ENCODE measurements around the gene NTRK1. TPM values are rescaled to one million over a fixed set of nuclear protein-coding genes. Genes with fewer than 3 reads are reported as not detected.

The NTRK1 gene
- total and polyA plus RNA-seq, 2 of the 4 experiments (the other 2 are of a cell fraction), result not detected

GRCh38 chr1:156905651-156906050 is 45.0 kb downstream of the NTRK1 start:
- Histone ChIP-seq H3K4me1 (ENCODE audit: control insufficient read depth, insufficient read depth, low read length) (peaks cover 19% of the 10 kb centered on the region), H3K4me2 (ENCODE audit: low read depth, low read length) (no peak overlapping the region), H4K20me1 (ENCODE audit: insufficient read depth, low read length) (peaks cover 3% of the 10 kb centered on the region), H3K4ac (ENCODE audit: low read depth, low read length) (no peak overlapping the region), H3K18ac (ENCODE audit: low read depth, low read length) (no peak overlapping the region), H3K56ac (ENCODE audit: extremely low read depth, insufficient read depth, low read length) (no peak overlapping the region), H3K27ac (ENCODE audit: insufficient read depth, low read length) (no peak overlapping the region), H4K5ac (ENCODE audit: low read depth, low read length) (no peak overlapping the region), H3K14ac (replicated peaks; ENCODE audit: low read depth, low read length) (peak overlapping the region; percentile 51; the same call in 1 of the 2 replicates), H3K79me1 (ENCODE audit: low read depth in 1 of 2, low read length in 2 of 2) (peaks cover 3 to 66% of the 10 kb centered on the region in 2 experiments; a peak in 3 of 4 replicates), H3K23ac (ENCODE audit: low read depth, low read length) (no peak overlapping the region; the same call in 1 of the 2 replicates), H3K9me3 (ENCODE audit: control insufficient read depth, insufficient read depth, low read length) (no peaks in the 10 kb centered on the region), H2BK20ac (ENCODE audit: low read depth, low read length) (no peak overlapping the region), H2BK5ac (ENCODE audit: low read depth, low read length, poor library complexity, severe bottlenecking) (peak overlapping the region; percentile 16), H3K9ac (ENCODE audit: low read depth, low read length) (no peak overlapping the region), H4K91ac (ENCODE audit: insufficient read depth, low read depth, low read length) (no peak overlapping the region), H2BK15ac (ENCODE audit: low read depth, low read length) (no peak overlapping the region), H3K27me3 (ENCODE audit: control insufficient read depth, insufficient read depth, low read length) (no peaks in the 10 kb centered on the region), H2AK5ac (ENCODE audit: low read depth, low read length) (peak overlapping the region; percentile 62; the same call in 1 of the 2 replicates), H3K4me3 (ENCODE audit: insufficient read depth, low read depth, low read length) (no peak overlapping the region), H3K36me3 (ENCODE audit: control insufficient read depth, insufficient read depth, low read length) (peaks cover 14% of the 10 kb centered on the region), H4K8ac (ENCODE audit: low read depth in 2 of 2, low read length in 2 of 2) (no peak overlapping the region), H2AK9ac (replicated peaks; ENCODE audit: low read depth, low read length, poor library complexity) (no peak overlapping the region), H2BK120ac (ENCODE audit: low read depth, low read length) (no peak overlapping the region), H3K9me1 (ENCODE audit: insufficient read depth, low read length) (peaks cover 8% of the 10 kb centered on the region; the same call in 1 of the 2 replicates), H2AFZ (replicated peaks; ENCODE audit: low read length, poor library complexity) (no peak overlapping the region)
- ATAC-seq (ENCODE audit: low read depth) (no peak), DNase-seq (no peak)
- WGBS, 2 experiments (ENCODE audit: extremely low coverage in 2 of 2, insufficient read length in 1 of 2), result 61% methylated on average over 4 of the region's 4 CpGs; no CpG with 5 or more reads in 1 of the 2 experiments
- no TSS peak for BruUV-seq (replicated peaks)
- TF ChIP-seq MAZ (IDR thresholded peaks at IDR 0.05; ENCODE audit: borderline replicate concordance, low read depth, low read length) (no peak), POLR2A (IDR thresholded peaks at IDR 0.05; ENCODE audit: low read depth, low read length) (no peak), MAFK (IDR thresholded peaks at IDR 0.05; ENCODE audit: low read depth, low read length) (no peak), FOS (IDR thresholded peaks at IDR 0.05; ENCODE audit: low read depth, low read length) (no peak), BHLHE40 (IDR thresholded peaks at IDR 0.05; ENCODE audit: low read depth, low read length) (no peak), NFE2L2 (IDR thresholded peaks at IDR 0.05; ENCODE audit: low read depth, low read length) (no peak), MXI1 (IDR thresholded peaks at IDR 0.05; ENCODE audit: borderline replicate concordance, low read depth, low read length) (no peak), RFX5 (IDR thresholded peaks at IDR 0.05; ENCODE audit: low read depth, low read length) (no peak), RAD21 (IDR thresholded peaks at IDR 0.05; ENCODE audit: low read length) (no peak), RCOR1 (IDR thresholded peaks at IDR 0.05; ENCODE audit: insufficient replicate concordance, low read length) (no peak), SMC3 (IDR thresholded peaks at IDR 0.05; ENCODE audit: low read depth, low read length) (no peak), CEBPB (IDR thresholded peaks at IDR 0.05; ENCODE audit: low read depth, low read length) (no peak), CHD1 (IDR thresholded peaks at IDR 0.05; ENCODE audit: low read depth, low read length) (no peak)
- TF ChIP-seq, protein P1, sequence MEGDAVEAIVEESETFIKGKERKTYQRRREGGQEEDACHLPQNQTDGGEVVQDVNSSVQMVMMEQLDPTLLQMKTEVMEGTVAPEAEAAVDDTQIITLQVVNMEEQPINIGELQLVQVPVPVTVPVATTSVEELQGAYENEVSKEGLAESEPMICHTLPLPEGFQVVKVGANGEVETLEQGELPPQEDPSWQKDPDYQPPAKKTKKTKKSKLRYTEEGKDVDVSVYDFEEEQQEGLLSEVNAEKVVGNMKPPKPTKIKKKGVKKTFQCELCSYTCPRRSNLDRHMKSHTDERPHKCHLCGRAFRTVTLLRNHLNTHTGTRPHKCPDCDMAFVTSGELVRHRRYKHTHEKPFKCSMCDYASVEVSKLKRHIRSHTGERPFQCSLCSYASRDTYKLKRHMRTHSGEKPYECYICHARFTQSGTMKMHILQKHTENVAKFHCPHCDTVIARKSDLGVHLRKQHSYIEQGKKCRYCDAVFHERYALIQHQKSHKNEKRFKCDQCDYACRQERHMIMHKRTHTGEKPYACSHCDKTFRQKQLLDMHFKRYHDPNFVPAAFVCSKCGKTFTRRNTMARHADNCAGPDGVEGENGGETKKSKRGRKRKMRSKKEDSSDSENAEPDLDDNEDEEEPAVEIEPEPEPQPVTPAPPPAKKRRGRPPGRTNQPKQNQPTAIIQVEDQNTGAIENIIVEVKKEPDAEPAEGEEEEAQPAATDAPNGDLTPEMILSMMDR (conservative IDR thresholded peaks at IDR 0.05; ENCODE audit: low read depth, low read length), result no peak
- TF ChIP-seq, protein P2, sequence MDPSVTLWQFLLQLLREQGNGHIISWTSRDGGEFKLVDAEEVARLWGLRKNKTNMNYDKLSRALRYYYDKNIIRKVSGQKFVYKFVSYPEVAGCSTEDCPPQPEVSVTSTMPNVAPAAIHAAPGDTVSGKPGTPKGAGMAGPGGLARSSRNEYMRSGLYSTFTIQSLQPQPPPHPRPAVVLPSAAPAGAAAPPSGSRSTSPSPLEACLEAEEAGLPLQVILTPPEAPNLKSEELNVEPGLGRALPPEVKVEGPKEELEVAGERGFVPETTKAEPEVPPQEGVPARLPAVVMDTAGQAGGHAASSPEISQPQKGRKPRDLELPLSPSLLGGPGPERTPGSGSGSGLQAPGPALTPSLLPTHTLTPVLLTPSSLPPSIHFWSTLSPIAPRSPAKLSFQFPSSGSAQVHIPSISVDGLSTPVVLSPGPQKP (IDR thresholded peaks at IDR 0.05; ENCODE audit: borderline replicate concordance, low read depth, low read length), result no peak
- TF ChIP-seq, protein P3, sequence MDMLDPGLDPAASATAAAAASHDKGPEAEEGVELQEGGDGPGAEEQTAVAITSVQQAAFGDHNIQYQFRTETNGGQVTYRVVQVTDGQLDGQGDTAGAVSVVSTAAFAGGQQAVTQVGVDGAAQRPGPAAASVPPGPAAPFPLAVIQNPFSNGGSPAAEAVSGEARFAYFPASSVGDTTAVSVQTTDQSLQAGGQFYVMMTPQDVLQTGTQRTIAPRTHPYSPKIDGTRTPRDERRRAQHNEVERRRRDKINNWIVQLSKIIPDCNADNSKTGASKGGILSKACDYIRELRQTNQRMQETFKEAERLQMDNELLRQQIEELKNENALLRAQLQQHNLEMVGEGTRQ (IDR thresholded peaks at IDR 0.05; ENCODE audit: low read depth, low read length), result no peak
- intact Hi-C loops (cut with micrococcal nuclease), result no loop called here
- ChIA-PET CTCF (no interaction called here), POLR2A (ENCODE audit: unreplicated experiment) (no interaction called here)
- dilution Hi-C loops (cut with HindIII; ENCODE audit: low sequenced_read_pairs, unreplicated experiment), result no loop called here
- in situ Hi-C loops (cut with MboI; ENCODE audit: low sequenced_read_pairs), result no loop called here
